GM12891 (cell line): ENCODE results near the gene ZBTB7A.

Experiments used
- PAX5 ChIP-seq: IDR thresholded peaks from 2 replicates; pipeline ENCODE4 v1.6.1; 2011; ENCODE audit warnings: low read length, moderate library complexity, mild to moderate bottlenecking; ENCODE audit not compliant: insufficient read depth, severe bottlenecking
- POLR2A ChIP-seq: IDR thresholded peaks from 2 replicates; pipeline ENCODE4 v1.6.1; 2011; ENCODE audit warnings: low read depth, low read length, control low read depth
- POLR2AphosphoS5 ChIP-seq: IDR thresholded peaks from 2 replicates; pipeline ENCODE4 v1.6.1; 2011; ENCODE audit warnings: low read depth, low read length, control low read depth
- POU2F2 ChIP-seq: IDR thresholded peaks from 2 replicates; pipeline ENCODE4 v1.6.1; 2011; ENCODE audit warnings: low read depth, mild to moderate bottlenecking, control low read depth, low read length, moderate library complexity
- TAF1 ChIP-seq: IDR thresholded peaks from 2 replicates; pipeline ENCODE4 v1.6.1; 2011; ENCODE audit warnings: low read depth, low read length, control low read depth

GRCh38 chr19:4028334-4029246 lies 38.1 kb downstream of the ZBTB7A start:
- no peak for TF ChIP-seq POLR2AphosphoS5
- TF ChIP-seq TAF1 = no peak
- TF ChIP-seq POLR2A = no peak
- TF ChIP-seq POU2F2 = no peak
- TF ChIP-seq PAX5 = no peak
